Osteocyte (in vitro differentiated cells): ENCODE measurements around the gene DPP9. TPM values are rescaled to one million over a fixed set of nuclear protein-coding genes. Genes with fewer than 3 reads are reported as not detected.

Source experiments
- DNase-seq: peaks from one replicate; pipeline ENCODE4 v3.0.0; 2021; ENCODE audit warnings: mixed read lengths; ENCODE audit not compliant: unreplicated experiment; ENCODE audit errors: extremely low spot score
- H3K27ac Mint-ChIP-seq: one replicate; pipeline ENCODE4 v1.8.0; 2021; ENCODE audit warnings: mild to moderate bottlenecking, mixed read lengths; ENCODE audit not compliant: unreplicated experiment
- H3K27me3 Mint-ChIP-seq: one replicate; pipeline ENCODE4 v1.8.0; 2021; ENCODE audit warnings: mixed read lengths; ENCODE audit not compliant: unreplicated experiment
- H3K36me3 Mint-ChIP-seq: one replicate; pipeline ENCODE4 v1.8.0; 2021; ENCODE audit warnings: mixed read lengths; ENCODE audit not compliant: unreplicated experiment
- H3K4me1 Mint-ChIP-seq: one replicate; pipeline ENCODE4 v1.8.0; 2021; ENCODE audit warnings: mixed read lengths; ENCODE audit not compliant: unreplicated experiment
- H3K4me3 Mint-ChIP-seq: one replicate; pipeline ENCODE4 v1.8.0; 2021; ENCODE audit warnings: mild to moderate bottlenecking, moderate library complexity, mixed read lengths; ENCODE audit not compliant: unreplicated experiment
- H3K9me3 Mint-ChIP-seq: one replicate; pipeline ENCODE4 v1.8.0; 2021; ENCODE audit warnings: mixed read lengths; ENCODE audit not compliant: unreplicated experiment
- CTCF ChIP-seq: fragments of 200-600 bp; sonication (generic); IDR thresholded peaks from 2 replicates; pipeline ENCODE4 v1.5.0; 2021; ENCODE audit warnings: antibody characterized with exemption, mild to moderate bottlenecking, moderate library complexity
- total RNA-seq: library from RNA; stranded (reverse); gene quantifications from 2 replicates; pipeline ENCODE4 v1.2.1, GENCODE V29; 2021

The DPP9 gene
- total RNA-seq, 1 donor from 2014 or later = 54.8 TPM

DNA sequence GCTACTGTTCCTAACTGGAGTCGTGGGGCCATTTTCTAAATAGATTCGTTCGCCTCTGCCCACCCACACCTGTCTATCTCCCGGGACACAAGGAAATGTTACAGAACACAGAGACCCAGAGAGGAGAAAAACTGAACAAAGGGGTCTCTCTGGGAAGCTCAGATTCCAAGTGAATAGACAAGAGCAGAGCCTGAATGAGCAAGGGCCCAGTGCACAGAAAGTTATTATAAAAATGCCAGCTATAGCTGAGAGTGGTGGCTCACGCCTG lies 40.7 kb upstream of the DPP9 start:
- no peak for TF ChIP-seq CTCF
- DNase-seq = no peak
- Mint-ChIP-seq H3K4me3 (no peak overlapping the region), H3K27ac (no peak overlapping the region), H3K9me3 (no peaks in the 10 kb centered on the region), H3K4me1 (peaks cover 3% of the 10 kb centered on the region), H3K27me3 (peaks cover 24% of the 10 kb centered on the region), H3K36me3 (no peaks in the 10 kb centered on the region)

DNA sequence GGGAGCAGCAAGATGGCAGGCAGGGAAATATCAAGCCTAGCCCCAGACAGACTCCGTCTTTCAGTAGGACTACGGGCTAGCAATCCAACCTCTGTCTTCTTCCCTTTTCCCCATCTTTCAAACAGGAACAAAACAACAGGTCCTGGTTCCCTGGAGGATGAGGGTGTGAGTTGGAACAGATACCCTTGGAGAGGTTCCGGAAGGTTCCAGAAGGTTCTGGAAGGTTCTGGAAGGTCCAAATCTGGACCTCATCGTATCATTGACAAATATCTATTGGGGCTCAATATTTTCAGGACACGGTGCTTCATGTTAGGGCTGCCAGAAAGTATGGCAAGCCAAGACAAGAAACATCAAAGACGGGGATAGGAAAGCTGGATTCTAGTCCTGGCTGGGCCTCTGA lies 39.4 kb upstream of the DPP9 start:
- Mint-ChIP-seq H3K4me3 (no peak overlapping the region), H3K4me1 (peaks cover 3% of the 10 kb centered on the region), H3K27ac (no peak overlapping the region), H3K36me3 (no peaks in the 10 kb centered on the region), H3K9me3 (no peaks in the 10 kb centered on the region), H3K27me3 (peaks cover 27% of the 10 kb centered on the region)
- no peak for DNase-seq
- no peak for TF ChIP-seq CTCF

GRCh38 chr19:4760285-4760650 lies 36.6 kb upstream of the DPP9 start:
- Mint-ChIP-seq H3K27me3 (peaks cover 32% of the 10 kb centered on the region), H3K4me3 (peak overlapping the region; percentile 56), H3K4me1 (peaks cover 3% of the 10 kb centered on the region), H3K27ac (no peak overlapping the region), H3K36me3 (no peaks in the 10 kb centered on the region), H3K9me3 (no peaks in the 10 kb centered on the region)
- DNase-seq = no peak
- TF ChIP-seq CTCF = no peak

DNA sequence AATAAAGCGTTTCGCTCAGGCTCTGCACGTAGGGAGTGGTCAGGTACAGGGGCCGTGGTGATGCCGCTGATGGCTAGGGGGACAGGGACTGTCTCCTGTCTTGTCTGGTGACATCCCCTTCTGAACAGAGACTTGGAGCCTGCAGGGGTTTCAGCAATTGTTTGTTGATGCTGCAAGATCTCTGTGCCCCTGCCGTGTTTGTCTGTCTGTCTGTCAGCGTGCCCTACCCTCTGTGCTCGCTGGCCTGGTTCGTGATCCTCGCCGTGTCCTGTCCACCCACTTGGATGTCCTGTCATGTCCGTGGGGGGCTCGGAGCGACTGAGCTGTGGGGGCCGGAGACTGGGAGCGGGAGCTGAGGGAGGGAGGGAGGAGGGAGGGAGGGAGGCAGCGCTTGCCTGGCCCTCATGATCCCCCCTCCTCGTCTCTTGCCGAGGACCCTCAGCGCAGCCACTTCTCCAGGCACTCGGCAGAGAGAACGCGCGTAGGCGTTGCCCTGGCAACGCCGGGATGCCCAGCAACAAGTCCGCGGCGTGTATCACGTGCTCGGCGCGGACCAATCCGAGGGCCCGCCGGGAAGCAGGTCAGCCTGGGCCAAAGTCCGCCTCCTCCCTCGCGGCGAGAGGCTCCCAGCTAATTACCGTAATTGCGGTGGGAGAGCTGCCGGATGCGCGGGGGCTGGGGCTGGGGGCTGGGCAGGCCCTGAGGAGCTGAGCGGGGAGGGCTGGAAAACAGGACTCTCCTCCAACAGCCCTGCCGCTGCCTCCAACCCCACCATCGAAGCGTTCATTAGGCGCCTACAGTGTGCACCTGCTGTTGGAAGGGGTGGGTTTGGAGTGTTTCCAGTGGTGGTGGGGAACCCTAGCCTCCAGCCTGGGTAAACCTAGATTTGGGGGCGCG lies 36.0 kb upstream of the DPP9 start:
- H3K27me3 Mint-ChIP-seq = peaks cover 32% of the 10 kb centered on the region
- DNase-seq = peak; percentile 92
- peaks cover 3% of the 10 kb centered on the region for H3K4me1 Mint-ChIP-seq
- no peak overlapping the region for H3K27ac Mint-ChIP-seq
- no peaks in the 10 kb centered on the region for H3K9me3 Mint-ChIP-seq
- no peak for TF ChIP-seq CTCF
- H3K4me3 Mint-ChIP-seq = peak overlapping the region; percentile 45
- no peaks in the 10 kb centered on the region for H3K36me3 Mint-ChIP-seq

DNA sequence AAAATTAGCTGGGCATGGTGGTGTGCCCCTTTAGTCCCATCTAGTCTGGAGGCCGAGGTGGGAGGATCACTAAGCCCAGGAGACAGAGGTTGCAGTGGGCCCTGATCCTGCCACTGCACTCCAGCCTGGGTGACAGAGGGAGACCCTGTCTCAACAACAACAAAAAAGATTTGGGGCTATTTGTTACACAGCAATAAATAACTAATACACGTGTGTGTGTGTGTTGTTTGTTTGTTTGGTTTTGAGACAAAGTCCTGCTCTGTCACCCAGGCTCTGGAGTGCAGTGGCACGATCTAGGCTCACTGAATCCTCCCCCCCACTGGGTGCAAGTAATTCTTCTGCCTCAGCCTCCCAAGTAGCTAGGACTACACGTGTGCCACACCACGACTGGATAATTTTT lies 35.0 kb upstream of the DPP9 start:
- Mint-ChIP-seq H3K27me3 (peaks cover 25% of the 10 kb centered on the region), H3K9me3 (no peaks in the 10 kb centered on the region), H3K4me1 (peaks cover 3% of the 10 kb centered on the region), H3K4me3 (no peak overlapping the region), H3K27ac (no peak overlapping the region), H3K36me3 (no peaks in the 10 kb centered on the region)
- DNase-seq = no peak
- no peak for TF ChIP-seq CTCF
